ENCODE measurements around the gene SGF29. TPM values are rescaled to one million over a fixed set of nuclear protein-coding genes. Genes with fewer than 3 reads are reported as not detected.

SGF29 gene
- total and polyA plus RNA-seq, 7 donors, result 13.2 to 58.7 (median 38.5) TPM

DNA sequence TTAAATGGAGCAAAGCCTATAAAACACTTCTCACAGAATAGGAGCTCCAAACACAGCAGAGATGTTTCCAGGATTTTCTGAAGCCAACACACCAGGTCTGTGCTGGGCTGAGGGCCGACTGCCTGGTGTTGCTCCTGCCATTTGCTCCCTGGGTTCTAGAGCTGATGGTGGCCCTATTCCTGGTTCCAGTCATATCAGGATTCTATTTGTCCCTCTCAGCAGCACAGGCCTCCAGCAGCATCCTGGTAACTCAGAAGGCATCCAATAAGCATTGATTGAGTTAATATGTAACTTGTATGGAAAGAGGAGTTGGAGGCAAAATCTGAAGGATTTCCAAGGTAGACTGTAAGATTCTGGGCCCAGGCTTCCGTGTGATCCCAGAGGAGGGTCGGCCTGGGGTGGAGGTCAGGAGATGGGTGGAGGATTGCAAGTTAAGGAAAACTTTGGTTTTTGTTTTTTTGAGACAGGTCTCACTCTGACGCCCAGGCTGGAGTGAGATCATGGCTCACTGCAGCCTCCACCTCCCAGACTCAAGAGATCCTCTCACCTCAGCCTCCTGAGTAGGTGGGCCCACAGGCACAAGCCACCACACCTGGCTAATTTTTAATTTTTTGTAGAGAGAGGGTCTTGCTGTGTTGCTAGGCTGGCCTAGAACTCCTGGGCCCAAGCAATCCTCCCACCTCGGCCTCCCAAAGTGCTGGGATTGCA is 20.6 kb upstream of the SGF29 start:
- Histone ChIP-seq H3K4me3 (no peak overlapping the region), H3K4me1 (peaks cover 0 to 44% (median 41%) of the 10 kb centered on the region in 4 donors)

GRCh38 chr16:28534542-28535373 is 19.0 kb upstream of the SGF29 start:
- intact Hi-C loops (cut with DNase I), result no loop called here
- peak; percentile 89 for DNase-seq
- peaks cover 0 to 58% (median 49%) of the 10 kb centered on the region in 4 donors for H3K4me1 ChIP-seq
- TF ChIP-seq POLR2A (IDR thresholded peaks at IDR 0.05) (no peak), CTCF (IDR thresholded peaks at IDR 0.05) (no peak), EP300 (IDR thresholded peaks at IDR 0.05) (no peak), POLR2AphosphoS5 (IDR thresholded peaks at IDR 0.05) (peak; percentile 28 to 68 (median 40))
- H3K27me3 ChIP-seq, result no peaks in the 10 kb centered on the region
- no peaks in the 10 kb centered on the region for H3K9me3 ChIP-seq
- peak overlapping the region; percentile 50 to 96 (median 69) for H3K27ac ChIP-seq
- H3K36me3 ChIP-seq, result peaks cover 8 to 26% (median 15%) of the 10 kb centered on the region in 4 donors
- no peak overlapping the region for H3K4me3 ChIP-seq
- 36 to 52% methylated on average over 5 of the region's 5 CpGs for WGBS, 2 donors

More for the DNA sequence above, 20.6 kb upstream of the SGF29 start:
- 52 to 88% methylated on average over 5 of the region's 5 CpGs for WGBS, 2 donors
- no peak for TF ChIP-seq CTCF (IDR thresholded peaks at IDR 0.05)
- TF ChIP-seq EP300 (IDR thresholded peaks at IDR 0.05), result no peak
- no peak for TF ChIP-seq POLR2AphosphoS5 (IDR thresholded peaks at IDR 0.05)
- no peak for TF ChIP-seq POLR2A (IDR thresholded peaks at IDR 0.05)
- no peak for DNase-seq
- peak overlapping the region; percentile 53 to 96 (median 69) for H3K27ac ChIP-seq
- H3K27me3 ChIP-seq, result no peaks in the 10 kb centered on the region
- intact Hi-C loops (cut with DNase I), result no loop called here
- no peaks in the 10 kb centered on the region for H3K9me3 ChIP-seq
- peaks cover 8 to 26% (median 15%) of the 10 kb centered on the region in 4 donors for H3K36me3 ChIP-seq

GRCh38 chr16:28537076-28537475 is 16.6 kb upstream of the SGF29 start:
- no peak for DNase-seq
- Histone ChIP-seq H3K4me3 (peak overlapping the region; percentile 55 to 62 (median 57)), H3K36me3 (peaks cover 8 to 26% (median 15%) of the 10 kb centered on the region in 4 donors), H3K9me3 (no peaks in the 10 kb centered on the region), H3K27me3 (no peaks in the 10 kb centered on the region), H3K4me1 (peaks cover 0 to 58% (median 45%) of the 10 kb centered on the region in 4 donors), H3K27ac (peak overlapping the region; percentile 87 to 97 (median 94))
- TF ChIP-seq CTCF (IDR thresholded peaks at IDR 0.05) (no peak), POLR2A (IDR thresholded peaks at IDR 0.05) (no peak)
- intact Hi-C loops (cut with DNase I), result no loop called here
- WGBS, 2 donors, result 16 to 58% methylated on average over 6 of the region's 6 CpGs

GRCh38 chr16:28537964-28538732 is 15.6 kb upstream of the SGF29 start:
- Histone ChIP-seq H3K4me1 (peaks cover 0 to 56% (median 37%) of the 10 kb centered on the region in 4 donors), H3K9me3 (no peaks in the 10 kb centered on the region), H3K27me3 (no peaks in the 10 kb centered on the region), H3K27ac (peak overlapping the region; percentile 87 to 97 (median 94)), H3K36me3 (peaks cover 8 to 26% (median 15%) of the 10 kb centered on the region in 4 donors), H3K4me3 (peak overlapping the region; percentile 55 to 62 (median 57))
- TF ChIP-seq POLR2AphosphoS5 (IDR thresholded peaks at IDR 0.05), result no peak
- no peak for TF ChIP-seq CTCF (IDR thresholded peaks at IDR 0.05)
- TF ChIP-seq EP300 (IDR thresholded peaks at IDR 0.05), result no peak
- TF ChIP-seq POLR2A (IDR thresholded peaks at IDR 0.05), result no peak
- intact Hi-C loops (cut with DNase I), result loop anchor here (2.0 kb wide), 2 partner anchors 15 to 45 kb away; partner anchors contain the start of genes CLN3 and SGF29
- 17 to 68% methylated on average over 13 of the region's 13 CpGs for WGBS, 2 donors
- DNase-seq, result no peak
